ENCODE measurements around the gene ZNF396.

The ZNF396 gene

GRCh38 chr18:35334212-35334611, 42.9 kb downstream of the ZNF396 start:
- no peak for DNase-seq

GRCh38 chr18:35331367-35332087, 45.6 kb downstream of the ZNF396 start:
- no peak for DNase-seq

- DNase-seq, result no peak
Observed at GRCh38 chr18:35328868-35329267, 48.3 kb downstream of the ZNF396 start.

GRCh38 chr18:35326695-35327387, 50.3 kb downstream of the ZNF396 start:
- DNase-seq, result no peak

GRCh38 chr18:35324926-35325655, 52.0 kb downstream of the ZNF396 start:
- no peak for DNase-seq

- DNase-seq, result no peak
Observed at GRCh38 chr18:35322486-35323458, 54.4 kb downstream of the ZNF396 start.
